CD14-positive monocyte (primary cell): Measurements from ENCODE around the gene RAB14. TPM values are rescaled to one million over a fixed set of nuclear protein-coding genes. Genes with fewer than 3 reads are reported as not detected.

Source experiments
- DNase-seq, 3 donors: peaks; one replicate each; pipeline ENCODE4 v3.0.0-alpha.2; 2011 to 2022
- H2AFZ ChIP-seq: 2 replicates; pipeline ENCODE4 v1.6.0; 2012; ENCODE audit warnings: mild to moderate bottlenecking, low read depth, low read length, inconsistent platforms; ENCODE audit not compliant: insufficient read depth, poor library complexity, severe bottlenecking
- H3K27ac ChIP-seq, 2 donors: 1 replicate in 1 of 2; 2 replicates in 1 of 2; pipeline ENCODE4 v1.5.1; 2012 to 2013; ENCODE audit warnings: low read length in 2 of 2, control low read depth in 1 of 2, inconsistent platforms in 1 of 2, low read depth in 1 of 2, mild to moderate bottlenecking in 1 of 2
- H3K27me3 ChIP-seq, 2 donors: one replicate each; pipeline versions ENCODE4 v1.6.0 to v1.6.1; 2011 to 2013; ENCODE audit warnings: low read length in 2 of 2; ENCODE audit not compliant: control insufficient read depth in 2 of 2, insufficient read depth in 2 of 2
- H3K36me3 ChIP-seq, 2 donors: replicated peaks in 1 of 2; 1 replicate in 1 of 2; 2 replicates in 1 of 2; pipeline versions ENCODE4 v1.5.1 to v1.6.1; 2012 to 2013; ENCODE audit warnings: low read length in 2 of 2, control low read depth in 1 of 2, inconsistent platforms in 1 of 2, mild to moderate bottlenecking in 1 of 2; ENCODE audit not compliant: insufficient read depth in 2 of 2, control insufficient read depth in 1 of 2
- H3K4me1 ChIP-seq, 2 donors: 1 replicate in 1 of 2; 2 replicates in 1 of 2; pipeline versions ENCODE4 v1.5.1 to v1.6.1; 2012 to 2013; ENCODE audit warnings: low read length in 2 of 2, control low read depth in 1 of 2, inconsistent platforms in 1 of 2, mild to moderate bottlenecking in 1 of 2, moderate library complexity in 1 of 2; ENCODE audit not compliant: insufficient read depth in 2 of 2, control insufficient read depth in 1 of 2
- H3K4me2 ChIP-seq: replicated peaks from 2 replicates; pipeline ENCODE3; 2012; ENCODE audit warnings: low read length, moderate library complexity, mild to moderate bottlenecking; ENCODE audit not compliant: poor library complexity, severe bottlenecking; ENCODE audit errors: extremely low read depth
- H3K4me3 ChIP-seq, 3 experiments: fragments of 200-600 bp in 1 of 3; sonication (generic) in 1 of 3; replicated peaks in 1 of 3; 1 replicate in 2 of 3; 2 replicates in 1 of 3; pipeline ENCODE4 v1.5.1; 2011 to 2013; ENCODE audit warnings: low read length in 3 of 3, mild to moderate bottlenecking in 3 of 3, control low read depth in 2 of 3, low read depth in 2 of 3, inconsistent platforms in 1 of 3, moderate library complexity in 1 of 3
- H3K79me2 ChIP-seq: 2 replicates; pipeline ENCODE4 v1.6.0; 2012; ENCODE audit warnings: mild to moderate bottlenecking, control low read depth, inconsistent platforms, low read length, moderate library complexity; ENCODE audit not compliant: insufficient read depth
- H3K9ac ChIP-seq: 2 replicates; pipeline ENCODE4 v1.6.0; 2017; ENCODE audit warnings: low read length, mild to moderate bottlenecking; ENCODE audit not compliant: insufficient read depth, poor library complexity, severe bottlenecking
- H3K9me3 ChIP-seq, 2 donors: replicated peaks in 1 of 2; 1 replicate in 1 of 2; 2 replicates in 1 of 2; pipeline versions ENCODE4 v1.5.1 to v1.6.1; 2012 to 2013; ENCODE audit warnings: low read length in 2 of 2, control low read depth in 1 of 2; ENCODE audit not compliant: control insufficient read depth in 1 of 2, insufficient read depth in 1 of 2
- H4K20me1 ChIP-seq: 2 replicates; pipeline ENCODE4 v1.6.0; 2012; ENCODE audit warnings: mild to moderate bottlenecking, low read length, control low read depth, moderate library complexity; ENCODE audit not compliant: insufficient read depth
- H3K27ac Mint-ChIP-seq, 7 donors: one replicate each; pipeline ENCODE4 v1.8.0; 2020; ENCODE audit warnings: mild to moderate bottlenecking in 7 of 7, mixed read lengths in 7 of 7, moderate library complexity in 6 of 7, inconsistent platforms in 2 of 7
- H3K27me3 Mint-ChIP-seq, 3 donors: one replicate each; pipeline ENCODE4 v1.8.0; 2021 to 2022; ENCODE audit warnings: low read depth in 3 of 3, mild to moderate bottlenecking in 3 of 3, mixed read lengths in 3 of 3, moderate library complexity in 3 of 3, inconsistent platforms in 1 of 3
- H3K36me3 Mint-ChIP-seq, 2 donors: one replicate each; pipeline ENCODE4 v1.8.0; 2020; ENCODE audit warnings: mixed read lengths in 2 of 2, inconsistent platforms in 1 of 2, mild to moderate bottlenecking in 1 of 2
- H3K4me1 Mint-ChIP-seq: one replicate; pipeline ENCODE4 v1.8.0; 2020; ENCODE audit warnings: mild to moderate bottlenecking, mixed read lengths
- H3K4me3 Mint-ChIP-seq, 2 donors: one replicate each; pipeline ENCODE4 v1.8.0; 2020; ENCODE audit warnings: mild to moderate bottlenecking in 2 of 2, mixed read lengths in 2 of 2, moderate library complexity in 1 of 2
- H3K9me3 Mint-ChIP-seq, 7 donors: one replicate each; pipeline ENCODE4 v1.8.0; 2020 to 2022; ENCODE audit warnings: mixed read lengths in 7 of 7, mild to moderate bottlenecking in 6 of 7, moderate library complexity in 6 of 7, inconsistent platforms in 2 of 7
- WGBS: methylation state at CpG from one replicate; pipeline ENCODE4 v1.1.5; 2013; ENCODE audit warnings: missing lambda C conversion rate; ENCODE audit not compliant: insufficient coverage; 5-methylcytosine and 5-hydroxymethylcytosine counted together
- intact Hi-C, 2 donors: fragments of 100-400 bp; cut with micrococcal nuclease; formaldehyde crosslinking; loops; one replicate each; pipeline versions ENCODE4 v1.15.0 to v1.15.1; 2023
- polyA plus RNA-seq, 3 donors: library from polyadenylated mRNA; depleted of rRNA in 1 of 3; unstranded in 2 of 3; stranded (reverse) in 1 of 3; fragments of 300-500 nt in 2 of 3; fragments of >200 nt in 1 of 3; fragmentation: Illumina TruSeq in 2 of 3; gene quantifications; 1 replicate in 2 of 3; 2 replicates in 1 of 3; pipeline ENCODE4 v1.2.3, GENCODE V29; 2012 to 2021
- TF ChIP-seq, protein P1 (sequence below): fragments of 200-600 bp; IDR thresholded peaks from one replicate; pipeline ENCODE4 v1.8.0; 2022; ENCODE audit warnings: antibody characterized with exemption, mild to moderate bottlenecking

Gene RAB14
- polyA plus RNA-seq, 3 donors, result 23.1 to 60.0 (median 44.4) TPM

DNA sequence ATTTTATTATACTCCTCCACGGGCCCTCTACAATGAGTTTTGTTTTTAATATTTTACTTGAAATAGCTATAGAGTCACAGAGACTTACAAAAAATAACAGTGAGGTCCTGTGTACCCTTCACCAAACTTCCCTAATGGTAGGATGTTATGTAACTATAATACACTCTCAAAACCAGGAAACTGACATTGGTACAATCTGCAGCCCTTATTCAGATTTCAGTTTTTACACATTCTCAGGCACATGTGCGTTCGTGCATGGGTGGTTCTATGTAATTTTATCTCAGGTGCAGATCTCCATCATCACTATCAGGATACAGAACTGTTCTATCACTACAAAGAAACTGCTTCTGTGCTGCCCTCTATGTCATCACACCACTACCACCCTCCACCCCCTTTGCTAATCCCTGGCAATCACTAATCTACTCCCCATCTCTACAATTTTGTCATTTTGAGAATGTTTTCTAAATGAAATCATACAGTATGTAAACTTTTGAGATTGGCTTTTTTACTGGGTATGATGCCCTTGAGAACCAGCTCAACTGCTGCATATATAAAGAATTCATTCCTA lies 16.4 kb downstream of the RAB14 start:
- no peak overlapping the region for H3K4me2 ChIP-seq
- no peaks in the 10 kb centered on the region for H3K27me3 ChIP-seq
- no peaks in the 10 kb centered on the region for H3K9me3 ChIP-seq
- TF ChIP-seq, protein P1, sequence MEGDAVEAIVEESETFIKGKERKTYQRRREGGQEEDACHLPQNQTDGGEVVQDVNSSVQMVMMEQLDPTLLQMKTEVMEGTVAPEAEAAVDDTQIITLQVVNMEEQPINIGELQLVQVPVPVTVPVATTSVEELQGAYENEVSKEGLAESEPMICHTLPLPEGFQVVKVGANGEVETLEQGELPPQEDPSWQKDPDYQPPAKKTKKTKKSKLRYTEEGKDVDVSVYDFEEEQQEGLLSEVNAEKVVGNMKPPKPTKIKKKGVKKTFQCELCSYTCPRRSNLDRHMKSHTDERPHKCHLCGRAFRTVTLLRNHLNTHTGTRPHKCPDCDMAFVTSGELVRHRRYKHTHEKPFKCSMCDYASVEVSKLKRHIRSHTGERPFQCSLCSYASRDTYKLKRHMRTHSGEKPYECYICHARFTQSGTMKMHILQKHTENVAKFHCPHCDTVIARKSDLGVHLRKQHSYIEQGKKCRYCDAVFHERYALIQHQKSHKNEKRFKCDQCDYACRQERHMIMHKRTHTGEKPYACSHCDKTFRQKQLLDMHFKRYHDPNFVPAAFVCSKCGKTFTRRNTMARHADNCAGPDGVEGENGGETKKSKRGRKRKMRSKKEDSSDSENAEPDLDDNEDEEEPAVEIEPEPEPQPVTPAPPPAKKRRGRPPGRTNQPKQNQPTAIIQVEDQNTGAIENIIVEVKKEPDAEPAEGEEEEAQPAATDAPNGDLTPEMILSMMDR, result no peak
- H3K9me3 Mint-ChIP-seq, result no peaks in the 10 kb centered on the region
- WGBS, result no CpG with 5 or more reads among the region's 3 CpGs
- peaks cover 41 to 47% of the 10 kb centered on the region in 2 donors for H3K36me3 Mint-ChIP-seq
- intact Hi-C loops, result no loop called here
- H3K4me3 Mint-ChIP-seq, result no peak overlapping the region
- peaks cover 95% of the 10 kb centered on the region for H4K20me1 ChIP-seq
- no peak overlapping the region for H3K4me3 ChIP-seq
- peak in 2 of 3 donors; percentile 28 to 48 for DNase-seq
- no peak overlapping the region for H2AFZ ChIP-seq
- peak overlapping the region in 1 of 2 donors; percentile 47 for H3K27ac ChIP-seq
- no peak overlapping the region for H3K9ac ChIP-seq
- H3K27me3 Mint-ChIP-seq, result no peaks in the 10 kb centered on the region
- peaks cover 87% of the 10 kb centered on the region for H3K79me2 ChIP-seq
- peaks cover 16 to 23% of the 10 kb centered on the region in 2 donors for H3K4me1 ChIP-seq
- peaks cover 29% of the 10 kb centered on the region for H3K4me1 Mint-ChIP-seq
- peaks cover 33 to 66% of the 10 kb centered on the region in 2 donors for H3K36me3 ChIP-seq
- H3K27ac Mint-ChIP-seq, result peak overlapping the region; percentile 40 to 82 (median 75)

DNA sequence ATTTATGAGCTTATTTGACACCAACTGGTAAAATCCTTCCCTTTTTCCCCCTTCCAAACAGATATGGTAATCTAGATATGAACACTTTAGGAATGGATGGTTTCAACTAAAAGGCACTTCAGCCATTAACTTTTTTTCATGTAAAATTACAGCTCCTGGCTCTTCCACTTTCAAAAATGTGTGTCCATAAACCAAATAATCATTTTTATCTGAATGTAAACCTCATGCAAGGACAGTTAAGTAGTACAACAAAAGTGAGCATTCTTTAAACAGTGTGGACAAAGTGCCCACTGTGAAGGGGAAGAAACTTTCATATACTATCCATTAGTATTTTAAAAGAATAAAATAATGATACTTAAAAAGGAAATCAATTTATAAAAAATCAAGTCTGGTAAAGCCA lies 17.2 kb downstream of the RAB14 start:
- H3K9ac ChIP-seq, result no peak overlapping the region
- no peak overlapping the region for H2AFZ ChIP-seq
- no peak overlapping the region for H3K4me2 ChIP-seq
- H3K27ac Mint-ChIP-seq, result peak overlapping the region in 2 of 7 donors; percentile 32 to 75
- H3K9me3 ChIP-seq, result no peaks in the 10 kb centered on the region
- H3K4me3 ChIP-seq, result no peak overlapping the region
- H3K27me3 Mint-ChIP-seq, result no peaks in the 10 kb centered on the region
- peaks cover 29% of the 10 kb centered on the region for H3K4me1 Mint-ChIP-seq
- DNase-seq, result no peak
- H3K9me3 Mint-ChIP-seq, result no peaks in the 10 kb centered on the region
- no peaks in the 10 kb centered on the region for H3K27me3 ChIP-seq
- H3K4me3 Mint-ChIP-seq, result no peak overlapping the region
- TF ChIP-seq, protein P1, result no peak
- peak overlapping the region in 1 of 2 donors; percentile 70 for H3K27ac ChIP-seq
- peaks cover 86% of the 10 kb centered on the region for H3K79me2 ChIP-seq
- peaks cover 16 to 23% of the 10 kb centered on the region in 2 donors for H3K4me1 ChIP-seq
- peaks cover 39 to 69% of the 10 kb centered on the region in 2 donors for H3K36me3 ChIP-seq
- peaks cover 47 to 51% of the 10 kb centered on the region in 2 donors for H3K36me3 Mint-ChIP-seq
- intact Hi-C loops, result no loop called here
- H4K20me1 ChIP-seq, result peaks cover 95% of the 10 kb centered on the region
